ENCODE measurements around the gene VAV1. TPM values are rescaled to one million over a fixed set of nuclear protein-coding genes. Genes with fewer than 3 reads are reported as not detected.

The VAV1 gene
- total and polyA plus RNA-seq, 2 of the 13 experiments (the other 11 are each of a cell fraction or from before 2014, with no cell fraction given): not detected

DNA sequence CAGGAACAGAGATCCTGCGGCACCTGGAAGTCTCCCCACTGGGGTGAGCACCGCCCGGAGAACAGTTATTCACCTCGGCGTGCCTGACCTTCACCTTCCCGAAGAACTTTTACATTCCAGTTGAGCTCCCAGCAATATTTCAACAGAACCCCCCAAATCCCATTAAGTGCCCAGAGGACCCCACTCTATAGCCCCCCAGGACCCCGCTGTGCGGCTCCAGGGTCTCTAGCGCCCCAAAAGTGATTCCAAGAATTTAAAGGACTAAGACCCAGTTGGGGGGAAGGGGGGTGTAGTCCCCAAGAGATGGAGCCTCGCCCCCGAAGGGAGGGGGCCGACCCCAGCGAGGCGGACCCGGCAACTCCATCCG is 35.6 kb upstream of the VAV1 start:
- in situ Hi-C loops (cut with HindIII; ENCODE audit: extremely low pct_ligation_motif_present, low pct_unique_long_range_greater_than_20kb): loop anchor here (5.0 kb wide), 1 partner anchor 125 kb away; no protein-coding TSS in a partner anchor
- no peak for FAIRE-seq
- CTCF ChIA-PET (ENCODE audit: low intra/inter-chr PET ratio, low total read pairs): interaction anchor here (3.1 to 3.4 kb wide), 3 partner anchors 16 to 126 kb away, joined by 17 to 31 read pairs (median 25); no protein-coding TSS in a partner anchor
- H3K9me3 ChIP-seq (ENCODE audit: low read length): no peaks in the 10 kb centered on the region
- peak overlapping the region; percentile 87 for H3K4me2 ChIP-seq (ENCODE audit: low read depth, low read length)
- peaks cover 0 to 2% of the 10 kb centered on the region in 2 experiments; a peak in 2 of 5 replicates for H3K36me3 ChIP-seq (replicated peaks in 1 of 2; ENCODE audit: control insufficient read depth in 1 of 2, insufficient read depth in 2 of 2, low read length in 2 of 2)
- H3K79me2 ChIP-seq (ENCODE audit: insufficient read depth, low read length): peaks cover 30% of the 10 kb centered on the region
- intact Hi-C loops (cut with micrococcal nuclease; ENCODE audit: unreplicated experiment): loop anchor here (2.0 to 10.0 kb wide), 2 partner anchors 16 to 1138 kb away; partner anchors contain the start of genes C3 and PRR36
- BruUV-seq (replicated peaks): TSS peak; percentile 68
- H3K9ac ChIP-seq (ENCODE audit: insufficient read depth, low read depth, low read length): peak overlapping the region; percentile 90
- peaks cover 51% of the 10 kb centered on the region for H3K4me1 ChIP-seq (ENCODE audit: insufficient read depth, low read length)
- ATAC-seq: peak; percentile 0; the same call in 2 of the 3 replicates
- POLR2A ChIA-PET: interaction anchor here (0.8 to 5.4 kb wide), 11 partner anchors 8 to 46 kb away, joined by 3 to 278 read pairs (median 5); partner anchors contain the start of gene C3
- peak overlapping the region; percentile 81 to 90 (median 87) for H3K4me3 ChIP-seq (replicated peaks in 1 of 3; ENCODE audit: insufficient read depth in 1 of 3, low read depth in 2 of 3, low read length in 3 of 3)
- no peak for DNase-seq (ENCODE audit: low spot score)
- peak overlapping the region; percentile 89 for H3K27ac ChIP-seq (ENCODE audit: extremely low read length, insufficient read depth, low read length)
- H4K20me1 ChIP-seq (ENCODE audit: insufficient read depth, low read length): peaks cover 9% of the 10 kb centered on the region
- no peaks in the 10 kb centered on the region; a peak in 1 of 5 replicates for H3K27me3 ChIP-seq (ENCODE audit: control insufficient read depth in 1 of 2, insufficient read depth in 2 of 2, low read length in 2 of 2)
- no peak overlapping the region for H2AFZ ChIP-seq (ENCODE audit: low read length)
- no CpG with 5 or more reads among the region's 16 CpGs for WGBS (ENCODE audit: low lambda C conversion rate)
- TF ChIP-seq ZNF24 (IDR thresholded peaks at IDR 0.05) (no peak), EED (CRISPR knock-in tag; IDR thresholded peaks at IDR 0.05) (no peak), TAF15 (IDR thresholded peaks at IDR 0.05; ENCODE audit: low read depth, low read length, poor library complexity, severe bottlenecking) (no peak), ZNF263 (CRISPR knock-in tag; IDR thresholded peaks at IDR 0.05) (no peak), ZBTB38 (CRISPR knock-in tag; IDR thresholded peaks at IDR 0.05) (no peak), KDM5A (IDR thresholded peaks at IDR 0.05; ENCODE audit: borderline replicate concordance, low read length) (peak; percentile 72; the same call in 1 of the 2 replicates), ZNF83 (CRISPR knock-in tag; IDR thresholded peaks at IDR 0.05; ENCODE audit: borderline replicate concordance) (no peak), FOXA3 (CRISPR knock-in tag; IDR thresholded peaks at IDR 0.05) (no peak), EEA1 (CRISPR knock-in tag; IDR thresholded peaks at IDR 0.05; ENCODE audit: borderline replicate concordance) (no peak), TARDBP (CRISPR knock-in tag; IDR thresholded peaks at IDR 0.05) (no peak), ZNF569 (CRISPR knock-in tag; IDR thresholded peaks at IDR 0.05; ENCODE audit: borderline replicate concordance) (no peak), MLLT10 (CRISPR knock-in tag; IDR thresholded peaks at IDR 0.05) (no peak), SMAD3 (CRISPR knock-in tag; IDR thresholded peaks at IDR 0.05) (no peak), ZNF431 (CRISPR knock-in tag; IDR thresholded peaks at IDR 0.05; ENCODE audit: borderline replicate concordance, low read depth) (no peak), HNF4A (CRISPR knock-in tag; IDR thresholded peaks at IDR 0.05) (no peak), ZFP62 (CRISPR knock-in tag; IDR thresholded peaks at IDR 0.05) (no peak), ZNF605 (CRISPR knock-in tag; IDR thresholded peaks at IDR 0.05) (peak; percentile 61)
- TF ChIP-seq, protein P1, sequence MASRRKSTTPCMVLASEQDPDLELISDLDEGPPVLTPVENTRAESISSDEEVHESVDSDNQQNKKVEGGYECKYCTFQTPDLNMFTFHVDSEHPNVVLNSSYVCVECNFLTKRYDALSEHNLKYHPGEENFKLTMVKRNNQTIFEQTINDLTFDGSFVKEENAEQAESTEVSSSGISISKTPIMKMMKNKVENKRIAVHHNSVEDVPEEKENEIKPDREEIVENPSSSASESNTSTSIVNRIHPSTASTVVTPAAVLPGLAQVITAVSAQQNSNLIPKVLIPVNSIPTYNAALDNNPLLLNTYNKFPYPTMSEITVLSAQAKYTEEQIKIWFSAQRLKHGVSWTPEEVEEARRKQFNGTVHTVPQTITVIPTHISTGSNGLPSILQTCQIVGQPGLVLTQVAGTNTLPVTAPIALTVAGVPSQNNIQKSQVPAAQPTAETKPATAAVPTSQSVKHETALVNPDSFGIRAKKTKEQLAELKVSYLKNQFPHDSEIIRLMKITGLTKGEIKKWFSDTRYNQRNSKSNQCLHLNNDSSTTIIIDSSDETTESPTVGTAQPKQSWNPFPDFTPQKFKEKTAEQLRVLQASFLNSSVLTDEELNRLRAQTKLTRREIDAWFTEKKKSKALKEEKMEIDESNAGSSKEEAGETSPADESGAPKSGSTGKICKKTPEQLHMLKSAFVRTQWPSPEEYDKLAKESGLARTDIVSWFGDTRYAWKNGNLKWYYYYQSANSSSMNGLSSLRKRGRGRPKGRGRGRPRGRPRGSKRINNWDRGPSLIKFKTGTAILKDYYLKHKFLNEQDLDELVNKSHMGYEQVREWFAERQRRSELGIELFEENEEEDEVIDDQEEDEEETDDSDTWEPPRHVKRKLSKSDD (CRISPR knock-in tag; IDR thresholded peaks at IDR 0.05; ENCODE audit: low read depth): no peak
- TF ChIP-seq, protein P2, sequence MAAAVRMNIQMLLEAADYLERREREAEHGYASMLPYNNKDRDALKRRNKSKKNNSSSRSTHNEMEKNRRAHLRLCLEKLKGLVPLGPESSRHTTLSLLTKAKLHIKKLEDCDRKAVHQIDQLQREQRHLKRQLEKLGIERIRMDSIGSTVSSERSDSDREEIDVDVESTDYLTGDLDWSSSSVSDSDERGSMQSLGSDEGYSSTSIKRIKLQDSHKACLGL (CRISPR knock-in tag; IDR thresholded peaks at IDR 0.05): no peak; the same call in 1 of the 2 replicates
- TF ChIP-seq, protein P3, sequence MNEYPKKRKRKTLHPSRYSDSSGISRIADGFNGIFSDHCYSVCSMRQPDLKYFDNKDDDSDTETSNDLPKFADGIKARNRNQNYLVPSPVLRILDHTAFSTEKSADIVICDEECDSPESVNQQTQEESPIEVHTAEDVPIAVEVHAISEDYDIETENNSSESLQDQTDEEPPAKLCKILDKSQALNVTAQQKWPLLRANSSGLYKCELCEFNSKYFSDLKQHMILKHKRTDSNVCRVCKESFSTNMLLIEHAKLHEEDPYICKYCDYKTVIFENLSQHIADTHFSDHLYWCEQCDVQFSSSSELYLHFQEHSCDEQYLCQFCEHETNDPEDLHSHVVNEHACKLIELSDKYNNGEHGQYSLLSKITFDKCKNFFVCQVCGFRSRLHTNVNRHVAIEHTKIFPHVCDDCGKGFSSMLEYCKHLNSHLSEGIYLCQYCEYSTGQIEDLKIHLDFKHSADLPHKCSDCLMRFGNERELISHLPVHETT (CRISPR knock-in tag; conservative IDR thresholded peaks at IDR 0.05): no peak
- TF ChIP-seq, protein P4, sequence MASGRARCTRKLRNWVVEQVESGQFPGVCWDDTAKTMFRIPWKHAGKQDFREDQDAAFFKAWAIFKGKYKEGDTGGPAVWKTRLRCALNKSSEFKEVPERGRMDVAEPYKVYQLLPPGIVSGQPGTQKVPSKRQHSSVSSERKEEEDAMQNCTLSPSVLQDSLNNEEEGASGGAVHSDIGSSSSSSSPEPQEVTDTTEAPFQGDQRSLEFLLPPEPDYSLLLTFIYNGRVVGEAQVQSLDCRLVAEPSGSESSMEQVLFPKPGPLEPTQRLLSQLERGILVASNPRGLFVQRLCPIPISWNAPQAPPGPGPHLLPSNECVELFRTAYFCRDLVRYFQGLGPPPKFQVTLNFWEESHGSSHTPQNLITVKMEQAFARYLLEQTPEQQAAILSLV (CRISPR knock-in tag; IDR thresholded peaks at IDR 0.05; ENCODE audit: borderline replicate concordance): no peak
